Common myeloid progenitor, CD34-positive (primary cell): ENCODE data around the gene DNAH9.

Experiments
- CTCF ChIA-PET: fragments of 350-600 bp; sonication (Branson Sonifier 250); formaldehyde crosslinking; loops from one replicate; lab custom pipeline; 2021; ENCODE audit warnings: antibody characterized with exemption; lab: Charles Lee
- POLR2A ChIA-PET: fragments of 350-600 bp; sonication (Branson Sonifier 250); formaldehyde crosslinking; loops from one replicate; lab custom pipeline; 2021; ENCODE audit warnings: antibody characterized with exemption; lab: Charles Lee
- DNase-seq, 3 donors: peaks; one replicate each; pipeline versions ENCODE4 v3.0.0 to v3.0.0-alpha.2; 2013
- H3K27ac ChIP-seq, 2 experiments: 1 replicate in 1 of 2; 2 replicates in 1 of 2; pipeline ENCODE4 v1.7.0; 2013; ENCODE audit warnings: inconsistent platforms in 2 of 2, low read length in 2 of 2, mild to moderate bottlenecking in 2 of 2, low read depth in 1 of 2, moderate library complexity in 1 of 2; ENCODE audit not compliant: severe bottlenecking in 2 of 2, insufficient read depth in 1 of 2, poor library complexity in 1 of 2
- H3K27me3 ChIP-seq, 5 experiments: replicated peaks in 2 of 5; 1 replicate in 3 of 5; 2 replicates in 2 of 5; pipeline versions ENCODE4 v1.6.1 to v1.7.0; 2013; ENCODE audit warnings: low read length in 4 of 5, mild to moderate bottlenecking in 2 of 5, moderate library complexity in 2 of 5, inconsistent platforms in 1 of 5; ENCODE audit not compliant: insufficient read depth in 5 of 5, control insufficient read depth in 4 of 5
- H3K36me3 ChIP-seq, 4 experiments: 1 replicate in 2 of 4; 2 replicates in 2 of 4; pipeline versions ENCODE4 v1.6.1 to v1.7.0; 2013; ENCODE audit warnings: low read length in 3 of 4, control low read depth in 1 of 4, mild to moderate bottlenecking in 1 of 4; ENCODE audit not compliant: control insufficient read depth in 4 of 4, insufficient read depth in 4 of 4
- H3K4me1 ChIP-seq, 4 experiments: 1 replicate in 3 of 4; 2 replicates in 1 of 4; pipeline versions ENCODE4 v1.6.1 to v1.7.1; 2013; ENCODE audit warnings: low read length in 3 of 4, mild to moderate bottlenecking in 3 of 4, control low read depth in 1 of 4, inconsistent platforms in 1 of 4, moderate library complexity in 1 of 4; ENCODE audit not compliant: control insufficient read depth in 4 of 4, insufficient read depth in 4 of 4; ENCODE audit errors: control extremely low read depth in 1 of 4
- H3K4me3 ChIP-seq, 7 experiments: 1 replicate in 4 of 7; 2 replicates in 3 of 7; pipeline versions ENCODE4 v1.5.1 to v1.7.0; 2013; ENCODE audit warnings: mild to moderate bottlenecking in 7 of 7, low read length in 6 of 7, moderate library complexity in 6 of 7, inconsistent platforms in 2 of 7, low read depth in 2 of 7, control low read depth in 1 of 7; ENCODE audit not compliant: insufficient read depth in 4 of 7, control insufficient read depth in 1 of 7; ENCODE audit errors: extremely low read depth in 1 of 7
- H3K9me3 ChIP-seq, 5 experiments: 1 replicate in 4 of 5; 2 replicates in 1 of 5; pipeline versions ENCODE4 v1.6.1 to v1.7.1; 2013; ENCODE audit warnings: low read length in 4 of 5, mild to moderate bottlenecking in 2 of 5, inconsistent platforms in 1 of 5, low read depth in 1 of 5, moderate library complexity in 1 of 5; ENCODE audit not compliant: control insufficient read depth in 4 of 5, insufficient read depth in 2 of 5; ENCODE audit errors: control extremely low read depth in 1 of 5
- WGBS: methylation state at CpG from one replicate; pipeline ENCODE4 v1.1.5; 2013; ENCODE audit not compliant: insufficient coverage; 5-methylcytosine and 5-hydroxymethylcytosine counted together

DNAH9 gene

GRCh38 chr17:11557727-11558452, 40.4 kb upstream of the DNAH9 start:
- peaks cover 0 to 4% (median 0%) of the 10 kb centered on the region in 5 experiments for H3K9me3 ChIP-seq
- 95% methylated on average over 42 of the region's 46 CpGs for WGBS

GRCh38 chr17:11558681-11559234, 39.5 kb upstream of the DNAH9 start:
- H3K4me1 ChIP-seq, result no peaks in the 10 kb centered on the region
- POLR2A ChIA-PET, result no interaction called here
- CTCF ChIA-PET, result no interaction called here
- H3K9me3 ChIP-seq, result peaks cover 0 to 4% (median 0%) of the 10 kb centered on the region in 5 experiments
- H3K36me3 ChIP-seq, result no peaks in the 10 kb centered on the region
- DNase-seq, result no peak
- no peaks in the 10 kb centered on the region for H3K27me3 ChIP-seq
- 97% methylated on average over 8 of the region's 10 CpGs for WGBS
- H3K4me3 ChIP-seq, result no peak overlapping the region
- H3K27ac ChIP-seq, result no peak overlapping the region

More at GRCh38 chr17:11557727-11558452, 40.4 kb upstream of the DNAH9 start:
- H3K27me3 ChIP-seq, result no peaks in the 10 kb centered on the region
- DNase-seq, result no peak
- no peaks in the 10 kb centered on the region for H3K36me3 ChIP-seq
- no peak overlapping the region for H3K27ac ChIP-seq
- no peak overlapping the region for H3K4me3 ChIP-seq
- POLR2A ChIA-PET, result no interaction called here
- CTCF ChIA-PET, result no interaction called here
- H3K4me1 ChIP-seq, result no peaks in the 10 kb centered on the region

GRCh38 chr17:11559601-11560000, 38.7 kb upstream of the DNAH9 start:
- CTCF ChIA-PET, result no interaction called here
- WGBS, result 78% methylated on average over 4 of the region's 7 CpGs
- Histone ChIP-seq H3K4me1 (no peaks in the 10 kb centered on the region), H3K9me3 (peaks cover 0 to 4% (median 0%) of the 10 kb centered on the region in 5 experiments), H3K36me3 (no peaks in the 10 kb centered on the region), H3K27ac (no peak overlapping the region), H3K27me3 (no peaks in the 10 kb centered on the region), H3K4me3 (no peak overlapping the region)
- POLR2A ChIA-PET, result no interaction called here
- no peak for DNase-seq

- H3K9me3 ChIP-seq, result peaks cover 0 to 4% (median 0%) of the 10 kb centered on the region in 5 experiments
- WGBS, result 100% methylated on average over 1 of the region's 1 CpG
Observed at GRCh38 chr17:11561281-11561680, 37.0 kb upstream of the DNAH9 start.

GRCh38 chr17:11561702-11562101, 36.6 kb upstream of the DNAH9 start:
- CTCF ChIA-PET, result no interaction called here
- Histone ChIP-seq H3K27me3 (no peaks in the 10 kb centered on the region), H3K4me1 (no peaks in the 10 kb centered on the region), H3K4me3 (no peak overlapping the region), H3K36me3 (no peaks in the 10 kb centered on the region), H3K9me3 (peaks cover 0 to 4% (median 0%) of the 10 kb centered on the region in 5 experiments), H3K27ac (no peak overlapping the region)
- POLR2A ChIA-PET, result no interaction called here
- DNase-seq, result no peak
- WGBS, result 100% methylated on average over 1 of the region's 2 CpGs

More at GRCh38 chr17:11561281-11561680, 37.0 kb upstream of the DNAH9 start:
- Histone ChIP-seq H3K4me1 (no peaks in the 10 kb centered on the region), H3K27ac (no peak overlapping the region), H3K36me3 (no peaks in the 10 kb centered on the region), H3K4me3 (no peak overlapping the region), H3K27me3 (no peaks in the 10 kb centered on the region)
- no peak for DNase-seq
- ChIA-PET POLR2A (no interaction called here), CTCF (no interaction called here)

- ChIA-PET CTCF (no interaction called here), POLR2A (no interaction called here)
- DNase-seq, result no peak
- Histone ChIP-seq H3K4me1 (no peaks in the 10 kb centered on the region), H3K36me3 (no peaks in the 10 kb centered on the region), H3K27ac (no peak overlapping the region), H3K4me3 (no peak overlapping the region), H3K9me3 (no peaks in the 10 kb centered on the region), H3K27me3 (no peaks in the 10 kb centered on the region)
- 69% methylated on average over 2 of the region's 3 CpGs for WGBS
Observed at GRCh38 chr17:11564589-11565380, 33.5 kb upstream of the DNAH9 start.

GRCh38 chr17:11565591-11565990, 32.7 kb upstream of the DNAH9 start:
- no peak for DNase-seq
- 92% methylated on average over 4 of the region's 4 CpGs for WGBS
- POLR2A ChIA-PET, result no interaction called here
- H3K27ac ChIP-seq, result no peak overlapping the region
- H3K4me1 ChIP-seq, result no peaks in the 10 kb centered on the region
- CTCF ChIA-PET, result no interaction called here
- H3K36me3 ChIP-seq, result no peaks in the 10 kb centered on the region
- H3K4me3 ChIP-seq, result no peak overlapping the region
- no peaks in the 10 kb centered on the region for H3K27me3 ChIP-seq
- H3K9me3 ChIP-seq, result no peaks in the 10 kb centered on the region
